Panc1 (cell line): ENCODE measurements around the gene UGT2B10. TPM values are rescaled to one million over a fixed set of nuclear protein-coding genes. Genes with fewer than 3 reads are reported as not detected.
"Not testable (repeated sequence)": the region's sequence is repeated elsewhere in the genome, so short reads cannot be mapped to it uniquely, and the experiment has no call there.

Experiments
- ATAC-seq: fragments of 200-7000 bp; cut with Tn5 transposase; 2 replicates; pipeline ENCODE4 v1.9.1; 2020; ENCODE audit warnings: mild to moderate bottlenecking, moderate library complexity
- Bru-seq: library from RNA; stranded (reverse); fragments of 400-500 nt; gene quantifications from one replicate; lab custom pipeline; 2021; lab: Mats Ljungman, UMichigan
- BruChase-seq, 2 experiments: library from RNA; stranded (reverse); fragments of 400-500 nt; gene quantifications; one replicate each; lab custom pipeline; 2021; lab: Mats Ljungman, UMichigan
- BruUV-seq: library from RNA; stranded (reverse); fragments of 400-500 nt; replicated peaks from 2 replicates; lab custom pipeline; 2021; lab: Mats Ljungman, UMichigan
- CTCF ChIA-PET: fragments of 300-600 bp; sonication (Branson Sonifier 250); formaldehyde crosslinking; loops from one replicate; lab custom pipeline; 2022; ENCODE audit warnings: antibody characterized with exemption; lab: Charles Lee
- POLR2A ChIA-PET: fragments of 300-600 bp; sonication (Branson Sonifier 250); formaldehyde crosslinking; loops from one replicate; lab custom pipeline; 2022; ENCODE audit warnings: antibody characterized with exemption; lab: Charles Lee
- DNase-seq: peaks from one replicate; pipeline ENCODE4 v3.0.0-alpha.2; 2010; ENCODE audit warnings: low read depth, low spot score
- H3K27ac ChIP-seq: 2 replicates; pipeline ENCODE4 v1.5.1; 2011; ENCODE audit warnings: mild to moderate bottlenecking, low read length, inconsistent platforms
- H3K27me3 ChIP-seq: fragments of 200-500 bp; sonication (Bioruptor generic); 2 replicates; pipeline ENCODE4 v1.6.0; 2014; ENCODE audit warnings: low read length, inconsistent platforms; ENCODE audit not compliant: control insufficient read depth, insufficient read depth
- H3K36me3 ChIP-seq: fragments of 200-500 bp; sonication (Bioruptor generic); 2 replicates; pipeline ENCODE4 v1.5.1; 2014; ENCODE audit warnings: inconsistent platforms, mild to moderate bottlenecking, low read length, moderate library complexity; ENCODE audit not compliant: control insufficient read depth, insufficient read depth
- H3K4me1 ChIP-seq: 2 replicates; pipeline ENCODE4 v1.5.1; 2011; ENCODE audit warnings: inconsistent platforms, mild to moderate bottlenecking, low read length, moderate library complexity; ENCODE audit not compliant: control insufficient read depth, insufficient read depth
- H3K4me3 ChIP-seq, 2 experiments: 2 replicates each; pipeline ENCODE4 v1.5.1; 2011 to 2012; ENCODE audit warnings: low read depth in 2 of 2, low read length in 2 of 2, mild to moderate bottlenecking in 2 of 2, inconsistent platforms in 1 of 2, moderate library complexity in 1 of 2
- H3K9me3 ChIP-seq: fragments of 200-500 bp; sonication (Bioruptor generic); 2 replicates; pipeline ENCODE4 v1.5.1; 2014; ENCODE audit warnings: low read depth, mild to moderate bottlenecking, inconsistent platforms, low read length, moderate library complexity; ENCODE audit not compliant: control insufficient read depth, insufficient read depth
- POLR2AphosphoS5 ChIP-seq: IDR thresholded peaks from 2 replicates; pipeline ENCODE4 v1.6.1; 2012; ENCODE audit warnings: mild to moderate bottlenecking, low read depth, low read length, moderate library complexity
- SIN3A ChIP-seq: IDR thresholded peaks from 2 replicates; pipeline ENCODE4 v1.6.1; 2012; ENCODE audit warnings: low read depth, mild to moderate bottlenecking, low read length, moderate library complexity, borderline replicate concordance; ENCODE audit not compliant: insufficient read depth
- TCF7L2 ChIP-seq: IDR thresholded peaks from 2 replicates; pipeline ENCODE4 v1.6.1; 2011; ENCODE audit warnings: mild to moderate bottlenecking, low read depth, low read length, inconsistent platforms
- in situ Hi-C: cut with HindIII; loops from 2 replicates; pipeline ENCODE4 v1.10.0; 2016; ENCODE audit warnings: low sequenced_read_pairs, low pct_unique_long_range_greater_than_20kb
- intact Hi-C: fragments of 100-400 bp; cut with micrococcal nuclease; formaldehyde crosslinking; loops from one replicate; pipeline ENCODE4 v1.10.0; 2022; ENCODE audit not compliant: unreplicated experiment
- long read RNA-seq: library from polyadenylated mRNA; unstranded; transcript quantifications from one replicate; pipeline ENCODE4 v2.0.0, GENCODE V29; 2021; ENCODE audit not compliant: unreplicated experiment
- polyA plus RNA-seq: library from polyadenylated mRNA; unstranded; fragments of >200 nt; gene quantifications from one replicate; pipeline ENCODE4 v1.2.1, GENCODE V29; 2012; ENCODE audit warnings: missing spikeins; ENCODE audit not compliant: insufficient read length
- total RNA-seq: library from RNA; stranded (reverse); gene quantifications from one replicate; pipeline ENCODE4 v1.2.1, GENCODE V29; 2021; ENCODE audit not compliant: unreplicated experiment
- TF ChIP-seq, protein P1 (sequence below), 2 experiments: IDR thresholded peaks; 2 replicates each; pipeline ENCODE4 v1.6.1; 2011 to 2012; ENCODE audit warnings: low read depth in 2 of 2, control low read depth in 1 of 2, low read length in 1 of 2, mild to moderate bottlenecking in 1 of 2, moderate library complexity in 1 of 2; ENCODE audit not compliant: insufficient read depth in 1 of 2
- TF ChIP-seq, protein P2 (sequence below): fragments of 450-650 bp; IDR thresholded peaks from 2 replicates; pipeline ENCODE4 v1.5.1; 2017; ENCODE audit warnings: mild to moderate bottlenecking

The UGT2B10 gene
- not detected for total RNA-seq
- not detected for polyA plus RNA-seq
- Bru-seq, nascent RNA: percentile 21 among the genes with signal in this experiment
- percentile 20 among the genes with signal in this experiment for BruChase-seq, experiment 1, labeled RNA remaining after a 2-hour chase
- percentile 10 among the genes with signal in this experiment for BruChase-seq, experiment 2, labeled RNA remaining after a 6-hour chase
- long read RNA-seq: 0 reads

DNA sequence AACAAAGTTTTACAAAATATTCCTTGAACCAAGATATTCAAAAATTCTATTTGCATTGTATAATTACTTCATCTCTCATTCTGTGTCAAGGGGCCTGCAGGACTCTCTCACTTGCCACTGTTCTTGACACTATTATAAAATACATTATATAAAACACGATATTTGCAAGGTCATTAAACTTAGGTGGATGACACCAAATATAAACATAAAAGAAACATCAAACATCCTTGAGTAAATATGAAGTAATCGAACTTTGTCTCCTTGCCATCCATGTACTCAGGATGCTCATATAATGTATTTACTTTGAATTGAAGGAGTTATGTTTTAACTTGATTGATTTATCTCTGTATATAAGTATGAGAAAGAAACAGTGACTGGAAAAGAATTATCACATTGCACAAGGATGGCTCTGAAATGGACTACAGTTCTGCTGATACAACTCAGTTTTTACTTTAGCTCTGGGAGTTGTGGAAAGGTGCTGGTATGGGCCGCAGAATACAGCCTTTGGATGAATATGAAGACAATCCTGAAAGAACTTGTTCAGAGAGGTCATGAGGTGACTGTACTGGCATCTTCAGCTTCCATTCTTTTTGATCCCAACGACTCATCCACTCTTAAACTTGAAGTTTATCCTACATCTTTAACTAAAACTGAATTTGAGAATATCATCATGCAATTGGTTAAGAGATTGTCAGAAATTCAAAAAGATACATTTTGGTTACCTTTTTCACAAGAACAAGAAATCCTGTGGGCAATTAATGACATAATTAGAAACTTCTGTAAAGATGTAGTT, at the start of gene UGT2B10:
Gene UGT2B10 (plus strand): TSS at position 378 of the 793 bp plus-strand sequence. CDS start 26 bp downstream, at position 404.
- H3K4me3 ChIP-seq, H3K4me1 ChIP-seq, CTCF ChIA-PET, in situ Hi-C loops, BruUV-seq, intact Hi-C loops, H3K27ac ChIP-seq, POLR2A ChIA-PET, ATAC-seq, DNase-seq, H3K36me3 ChIP-seq, H3K27me3 ChIP-seq, H3K9me3 ChIP-seq: not testable (repeated sequence)

- ATAC-seq, in situ Hi-C loops, H3K4me1 ChIP-seq, CTCF ChIA-PET, intact Hi-C loops, H3K27ac ChIP-seq, BruUV-seq, H3K27me3 ChIP-seq, H3K4me3 ChIP-seq, H3K9me3 ChIP-seq, POLR2A ChIA-PET, DNase-seq, H3K36me3 ChIP-seq: not testable (repeated sequence)
Measured at GRCh38 chr4:68771836-68772235, 44.0 kb upstream of the UGT2B10 start.

DNA sequence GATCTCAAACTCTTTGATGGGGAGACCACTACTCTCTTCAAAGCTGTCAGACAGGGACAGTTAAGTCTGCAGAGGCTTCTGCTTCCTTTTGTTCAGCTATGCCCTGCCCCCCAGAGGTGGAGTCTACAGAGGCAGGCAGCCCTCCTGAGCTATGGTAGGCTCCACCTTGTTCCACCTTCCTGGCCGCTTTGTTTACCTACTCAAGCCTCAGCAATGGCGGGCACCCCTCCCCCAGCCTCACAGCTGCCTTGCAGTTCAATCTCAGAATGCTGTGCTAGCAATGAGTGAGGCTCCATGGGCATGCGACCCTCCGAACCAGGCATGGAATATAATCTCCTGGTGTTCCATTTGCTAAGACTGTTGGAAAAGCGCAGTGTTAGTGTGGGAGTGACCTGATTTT, 42.1 kb upstream of the UGT2B10 start:
- H3K36me3 ChIP-seq: no peaks in the 10 kb centered on the region
- DNase-seq (no peak), ATAC-seq (no peak)
- in situ Hi-C loops: no loop called here
- H3K9me3 ChIP-seq: no peaks in the 10 kb centered on the region
- H3K27ac ChIP-seq: no peak overlapping the region
- H3K4me3 ChIP-seq: no peak overlapping the region
- H3K27me3 ChIP-seq: no peaks in the 10 kb centered on the region
- no TSS peak for BruUV-seq
- intact Hi-C loops: no loop called here
- ChIA-PET POLR2A (no interaction called here), CTCF (no interaction called here)
- no peaks in the 10 kb centered on the region for H3K4me1 ChIP-seq
- TF ChIP-seq, protein P1, sequence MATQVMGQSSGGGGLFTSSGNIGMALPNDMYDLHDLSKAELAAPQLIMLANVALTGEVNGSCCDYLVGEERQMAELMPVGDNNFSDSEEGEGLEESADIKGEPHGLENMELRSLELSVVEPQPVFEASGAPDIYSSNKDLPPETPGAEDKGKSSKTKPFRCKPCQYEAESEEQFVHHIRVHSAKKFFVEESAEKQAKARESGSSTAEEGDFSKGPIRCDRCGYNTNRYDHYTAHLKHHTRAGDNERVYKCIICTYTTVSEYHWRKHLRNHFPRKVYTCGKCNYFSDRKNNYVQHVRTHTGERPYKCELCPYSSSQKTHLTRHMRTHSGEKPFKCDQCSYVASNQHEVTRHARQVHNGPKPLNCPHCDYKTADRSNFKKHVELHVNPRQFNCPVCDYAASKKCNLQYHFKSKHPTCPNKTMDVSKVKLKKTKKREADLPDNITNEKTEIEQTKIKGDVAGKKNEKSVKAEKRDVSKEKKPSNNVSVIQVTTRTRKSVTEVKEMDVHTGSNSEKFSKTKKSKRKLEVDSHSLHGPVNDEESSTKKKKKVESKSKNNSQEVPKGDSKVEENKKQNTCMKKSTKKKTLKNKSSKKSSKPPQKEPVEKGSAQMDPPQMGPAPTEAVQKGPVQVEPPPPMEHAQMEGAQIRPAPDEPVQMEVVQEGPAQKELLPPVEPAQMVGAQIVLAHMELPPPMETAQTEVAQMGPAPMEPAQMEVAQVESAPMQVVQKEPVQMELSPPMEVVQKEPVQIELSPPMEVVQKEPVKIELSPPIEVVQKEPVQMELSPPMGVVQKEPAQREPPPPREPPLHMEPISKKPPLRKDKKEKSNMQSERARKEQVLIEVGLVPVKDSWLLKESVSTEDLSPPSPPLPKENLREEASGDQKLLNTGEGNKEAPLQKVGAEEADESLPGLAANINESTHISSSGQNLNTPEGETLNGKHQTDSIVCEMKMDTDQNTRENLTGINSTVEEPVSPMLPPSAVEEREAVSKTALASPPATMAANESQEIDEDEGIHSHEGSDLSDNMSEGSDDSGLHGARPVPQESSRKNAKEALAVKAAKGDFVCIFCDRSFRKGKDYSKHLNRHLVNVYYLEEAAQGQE (IDR thresholded peaks at IDR 0.05; ENCODE audit: insufficient read depth in 1 of 2, low read depth in 2 of 2, low read length in 1 of 2): no peak
- no peak for TF ChIP-seq POLR2AphosphoS5
- TF ChIP-seq TCF7L2: no peak
- TF ChIP-seq, protein P2, sequence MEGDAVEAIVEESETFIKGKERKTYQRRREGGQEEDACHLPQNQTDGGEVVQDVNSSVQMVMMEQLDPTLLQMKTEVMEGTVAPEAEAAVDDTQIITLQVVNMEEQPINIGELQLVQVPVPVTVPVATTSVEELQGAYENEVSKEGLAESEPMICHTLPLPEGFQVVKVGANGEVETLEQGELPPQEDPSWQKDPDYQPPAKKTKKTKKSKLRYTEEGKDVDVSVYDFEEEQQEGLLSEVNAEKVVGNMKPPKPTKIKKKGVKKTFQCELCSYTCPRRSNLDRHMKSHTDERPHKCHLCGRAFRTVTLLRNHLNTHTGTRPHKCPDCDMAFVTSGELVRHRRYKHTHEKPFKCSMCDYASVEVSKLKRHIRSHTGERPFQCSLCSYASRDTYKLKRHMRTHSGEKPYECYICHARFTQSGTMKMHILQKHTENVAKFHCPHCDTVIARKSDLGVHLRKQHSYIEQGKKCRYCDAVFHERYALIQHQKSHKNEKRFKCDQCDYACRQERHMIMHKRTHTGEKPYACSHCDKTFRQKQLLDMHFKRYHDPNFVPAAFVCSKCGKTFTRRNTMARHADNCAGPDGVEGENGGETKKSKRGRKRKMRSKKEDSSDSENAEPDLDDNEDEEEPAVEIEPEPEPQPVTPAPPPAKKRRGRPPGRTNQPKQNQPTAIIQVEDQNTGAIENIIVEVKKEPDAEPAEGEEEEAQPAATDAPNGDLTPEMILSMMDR: no peak
- no peak for TF ChIP-seq SIN3A
